B cell (primary cell): ENCODE results near the gene FTO. TPM values are rescaled to one million over a fixed set of nuclear protein-coding genes. Genes with fewer than 3 reads are reported as not detected.

ENCODE experiments used
- ATAC-seq: fragments of 200-7000 bp; cut with Tn5 transposase; one replicate; pipeline ENCODE4 v1.10.0; 2021; ENCODE audit warnings: low read depth, mild to moderate bottlenecking, moderate number of reproducible peaks, moderate library complexity
- CTCF ChIA-PET: fragments of 350-600 bp; sonication (Branson Sonifier 250); formaldehyde crosslinking; loops from one replicate; lab custom pipeline; 2021; ENCODE audit warnings: antibody characterized with exemption, inconsistent platforms; lab: Charles Lee
- POLR2A ChIA-PET: fragments of 350-600 bp; sonication (Branson Sonifier 250); formaldehyde crosslinking; loops from one replicate; lab custom pipeline; 2021; ENCODE audit warnings: antibody characterized with exemption; lab: Charles Lee
- DNase-seq: peaks from one replicate; pipeline ENCODE4 v3.0.0; 2013
- H2AFZ ChIP-seq: 2 replicates; pipeline ENCODE4 v1.6.1; 2012; ENCODE audit warnings: mild to moderate bottlenecking, low read depth, low read length; ENCODE audit not compliant: insufficient read depth, poor library complexity, severe bottlenecking
- H3K27ac ChIP-seq, 2 donors: 1 replicate in 1 of 2; 2 replicates in 1 of 2; pipeline ENCODE4 v1.5.1; 2012 to 2013; ENCODE audit warnings: low read length in 2 of 2, mild to moderate bottlenecking in 2 of 2, moderate library complexity in 1 of 2
- H3K27me3 ChIP-seq, 4 experiments: fragments of 200-600 bp in 1 of 4; sonication (generic) in 1 of 4; replicated peaks in 1 of 4; 1 replicate in 2 of 4; 2 replicates in 2 of 4; pipeline versions ENCODE4 v1.6.1 to v1.7.0; 2013 to 2016; ENCODE audit warnings: low read length in 3 of 4, mild to moderate bottlenecking in 2 of 4, mixed read lengths in 1 of 4, moderate library complexity in 1 of 4; ENCODE audit not compliant: insufficient read depth in 4 of 4, control insufficient read depth in 3 of 4; ENCODE audit errors: control extremely low read depth in 1 of 4
- H3K36me3 ChIP-seq, 2 experiments: replicated peaks in 1 of 2; 1 replicate in 1 of 2; 2 replicates in 1 of 2; pipeline versions ENCODE4 v1.6.1 to v1.7.1; 2013; ENCODE audit warnings: low read length in 1 of 2; ENCODE audit not compliant: insufficient read depth in 2 of 2, control insufficient read depth in 1 of 2; ENCODE audit errors: control extremely low read depth in 1 of 2, extremely low read depth in 1 of 2
- H3K4me1 ChIP-seq, 2 donors: fragments of 200-600 bp in 1 of 2; sonication (generic) in 1 of 2; 1 replicate in 1 of 2; 2 replicates in 1 of 2; pipeline versions ENCODE4 v1.5.1 to v1.6.1; 2013 to 2017; ENCODE audit warnings: low read length in 2 of 2; ENCODE audit not compliant: control insufficient read depth in 2 of 2, insufficient read depth in 2 of 2
- H3K4me2 ChIP-seq: replicated peaks from 2 replicates; pipeline ENCODE3; 2012; ENCODE audit warnings: mild to moderate bottlenecking, low read depth, low read length; ENCODE audit not compliant: poor library complexity, severe bottlenecking
- H3K4me3 ChIP-seq, 5 experiments: fragments of 200-600 bp in 1 of 5; sonication (generic) in 1 of 5; 1 replicate in 3 of 5; 2 replicates in 2 of 5; pipeline versions ENCODE4 v1.5.1 to v1.7.0; 2011 to 2016; ENCODE audit warnings: low read length in 4 of 5, mild to moderate bottlenecking in 4 of 5, low read depth in 2 of 5, control low read depth in 1 of 5, moderate library complexity in 1 of 5; ENCODE audit not compliant: insufficient read depth in 1 of 5; ENCODE audit errors: control extremely low read depth in 1 of 5, extremely low read depth in 1 of 5
- H3K79me2 ChIP-seq: fragments of 200-600 bp; sonication (generic); one replicate; pipeline ENCODE4 v1.6.0; 2016; ENCODE audit warnings: low read length; ENCODE audit not compliant: control insufficient read depth, insufficient read depth
- H3K9ac ChIP-seq: fragments of 200-600 bp; sonication (generic); 2 replicates; pipeline ENCODE4 v1.6.1; 2017; ENCODE audit warnings: mild to moderate bottlenecking, low read length, moderate library complexity
- H3K9me3 ChIP-seq, 3 donors: one replicate each; pipeline versions ENCODE4 v1.6.1 to v1.7.1; 2013; ENCODE audit warnings: low read length in 2 of 3; ENCODE audit not compliant: control insufficient read depth in 2 of 3, insufficient read depth in 1 of 3; ENCODE audit errors: control extremely low read depth in 1 of 3
- H4K20me1 ChIP-seq: 2 replicates; pipeline ENCODE4 v1.6.0; 2012; ENCODE audit warnings: mild to moderate bottlenecking, low read length; ENCODE audit not compliant: insufficient read depth, control insufficient read depth, poor library complexity, severe bottlenecking
- H3K27ac Mint-ChIP-seq: one replicate; pipeline ENCODE4 v1.8.0; 2021; ENCODE audit warnings: mixed read lengths
- H3K27me3 Mint-ChIP-seq: one replicate; pipeline ENCODE4 v1.8.0; 2021; ENCODE audit warnings: mixed read lengths
- H3K4me1 Mint-ChIP-seq: one replicate; pipeline ENCODE4 v1.8.0; 2021; ENCODE audit warnings: mixed read lengths
- H3K4me3 Mint-ChIP-seq: one replicate; pipeline ENCODE4 v1.8.0; 2021; ENCODE audit warnings: mixed read lengths
- H3K9me3 Mint-ChIP-seq: one replicate; pipeline ENCODE4 v1.8.0; 2022; ENCODE audit warnings: mixed read lengths; ENCODE audit not compliant: insufficient read depth
- EZH2 ChIP-seq: IDR thresholded peaks from 2 replicates; pipeline ENCODE4 v1.6.1; 2012; ENCODE audit warnings: borderline replicate concordance, low read depth, mild to moderate bottlenecking, moderate library complexity, low read length; ENCODE audit not compliant: insufficient read depth, poor library complexity, severe bottlenecking
- WGBS: methylation state at CpG from one replicate; pipeline ENCODE4 v1.1.5; 2013; ENCODE audit warnings: missing lambda C conversion rate; ENCODE audit not compliant: insufficient coverage; 5-methylcytosine and 5-hydroxymethylcytosine counted together
- intact Hi-C: fragments of 100-400 bp; cut with micrococcal nuclease; formaldehyde crosslinking; loops from one replicate; pipeline ENCODE4 v1.10.0; 2022
- polyA plus RNA-seq: library from polyadenylated mRNA; depleted of rRNA; stranded (reverse); fragments of >200 nt; gene quantifications from 2 replicates; pipeline ENCODE4 v1.2.3, GENCODE V29; 2012
- total RNA-seq, 2 donors: library from RNA; stranded (reverse); fragments of 120-200 nt in 1 of 2; gene quantifications; 1 replicate in 1 of 2; 2 replicates in 1 of 2; pipeline versions ENCODE4 v1.2.3 to v1.2.4, GENCODE V29; 2013 to 2022
- TF ChIP-seq, protein P1 (sequence below): fragments of 200-600 bp; IDR thresholded peaks from one replicate; pipeline ENCODE4 v1.8.0; 2022; ENCODE audit warnings: antibody characterized with exemption, mild to moderate bottlenecking

The FTO gene
- total and polyA plus RNA-seq, 2 donors (not counting 1 experiment from before 2014, with no cell fraction given), result 26.5 to 68.5 TPM

DNA sequence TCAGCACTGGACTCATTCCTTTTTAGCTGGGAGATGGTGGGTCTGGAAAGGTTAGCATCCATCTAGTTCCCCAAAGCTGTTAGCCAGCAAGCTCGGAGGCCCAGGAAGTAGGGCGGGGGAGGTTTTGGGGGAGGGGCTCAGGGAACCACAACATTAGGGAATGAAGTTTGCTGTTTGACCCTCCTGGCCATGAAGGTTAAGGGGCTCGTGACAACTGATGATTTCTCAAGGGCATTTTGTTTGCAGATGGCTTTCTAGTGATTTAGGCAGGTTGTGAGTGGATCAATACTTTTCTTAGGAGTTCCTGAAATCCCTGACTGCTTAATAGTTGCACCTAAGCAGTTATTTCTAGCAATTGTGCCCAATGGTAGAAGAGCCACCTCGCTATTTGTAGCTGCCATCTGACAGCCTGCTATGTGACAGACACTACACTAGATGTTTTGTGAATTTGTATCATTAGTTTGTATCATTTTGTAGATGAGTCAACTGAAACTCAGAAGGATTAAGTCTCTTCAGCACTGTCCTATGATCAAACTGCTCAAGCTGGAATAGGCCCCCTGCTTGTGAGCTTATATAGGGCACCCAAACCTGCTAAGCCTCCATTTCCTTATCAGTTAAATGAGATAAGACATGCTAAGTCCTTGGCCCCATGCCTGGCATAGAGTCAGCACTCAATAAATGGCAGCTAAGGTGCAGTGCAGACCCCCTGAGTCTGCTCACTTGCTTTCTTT, 436.3 kb downstream of the FTO start:
- no peak for ATAC-seq
- intact Hi-C loops, result no loop called here
- H4K20me1 ChIP-seq, result no peaks in the 10 kb centered on the region
- Mint-ChIP-seq H3K9me3 (no peaks in the 10 kb centered on the region), H3K27ac (no peak overlapping the region), H3K27me3 (peaks cover 10% of the 10 kb centered on the region), H3K4me1 (no peaks in the 10 kb centered on the region), H3K4me3 (no peak overlapping the region)
- H3K9me3 ChIP-seq, result peaks cover 0 to 2% (median 0%) of the 10 kb centered on the region in 3 donors
- no peak overlapping the region for H2AFZ ChIP-seq
- no peak overlapping the region for H3K27ac ChIP-seq
- no peak overlapping the region for H3K9ac ChIP-seq
- POLR2A ChIA-PET, result interaction anchor here (0.6 kb wide), 2 partner anchors 73 to 409 kb away, joined by 3 read pairs; no protein-coding TSS in a partner anchor
- CTCF ChIA-PET, result interaction anchor here (0.9 kb wide), 1 partner anchor 55 kb away, joined by 3 read pairs; no protein-coding TSS in a partner anchor
- no peak for DNase-seq
- no peaks in the 10 kb centered on the region for H3K4me1 ChIP-seq
- H3K4me2 ChIP-seq, result no peak overlapping the region
- H3K36me3 ChIP-seq, result no peaks in the 10 kb centered on the region
- H3K4me3 ChIP-seq, result no peak overlapping the region
- H3K79me2 ChIP-seq, result no peaks in the 10 kb centered on the region
- H3K27me3 ChIP-seq, result peaks cover 0 to 5% (median 0%) of the 10 kb centered on the region in 4 experiments
- TF ChIP-seq, protein P1, sequence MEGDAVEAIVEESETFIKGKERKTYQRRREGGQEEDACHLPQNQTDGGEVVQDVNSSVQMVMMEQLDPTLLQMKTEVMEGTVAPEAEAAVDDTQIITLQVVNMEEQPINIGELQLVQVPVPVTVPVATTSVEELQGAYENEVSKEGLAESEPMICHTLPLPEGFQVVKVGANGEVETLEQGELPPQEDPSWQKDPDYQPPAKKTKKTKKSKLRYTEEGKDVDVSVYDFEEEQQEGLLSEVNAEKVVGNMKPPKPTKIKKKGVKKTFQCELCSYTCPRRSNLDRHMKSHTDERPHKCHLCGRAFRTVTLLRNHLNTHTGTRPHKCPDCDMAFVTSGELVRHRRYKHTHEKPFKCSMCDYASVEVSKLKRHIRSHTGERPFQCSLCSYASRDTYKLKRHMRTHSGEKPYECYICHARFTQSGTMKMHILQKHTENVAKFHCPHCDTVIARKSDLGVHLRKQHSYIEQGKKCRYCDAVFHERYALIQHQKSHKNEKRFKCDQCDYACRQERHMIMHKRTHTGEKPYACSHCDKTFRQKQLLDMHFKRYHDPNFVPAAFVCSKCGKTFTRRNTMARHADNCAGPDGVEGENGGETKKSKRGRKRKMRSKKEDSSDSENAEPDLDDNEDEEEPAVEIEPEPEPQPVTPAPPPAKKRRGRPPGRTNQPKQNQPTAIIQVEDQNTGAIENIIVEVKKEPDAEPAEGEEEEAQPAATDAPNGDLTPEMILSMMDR, result no peak
- TF ChIP-seq EZH2, result no peak
- 86% methylated on average over 4 of the region's 4 CpGs for WGBS

DNA sequence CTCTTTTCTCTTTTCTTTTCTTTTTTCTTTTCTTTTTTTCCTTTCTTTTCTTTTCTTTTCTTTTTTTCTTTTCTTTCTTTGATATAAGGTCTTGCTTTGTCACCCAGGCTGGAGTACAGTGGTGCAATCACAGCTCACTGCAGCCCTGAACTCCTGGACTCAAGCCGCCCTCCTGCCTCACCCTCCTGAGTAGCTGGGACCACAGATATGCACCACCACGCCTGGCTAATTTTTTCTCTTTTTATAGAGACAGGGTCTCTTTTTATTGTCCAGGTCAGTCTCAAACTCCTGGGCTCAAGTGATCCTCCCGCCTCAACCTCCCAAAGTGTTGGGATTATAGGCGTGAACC, 436.8 kb downstream of the FTO start:
- H3K4me1 ChIP-seq, result no peaks in the 10 kb centered on the region
- H4K20me1 ChIP-seq, result no peaks in the 10 kb centered on the region
- no peak overlapping the region for H3K4me3 ChIP-seq
- H3K9me3 Mint-ChIP-seq, result no peaks in the 10 kb centered on the region
- no peak overlapping the region for H3K9ac ChIP-seq
- intact Hi-C loops, result no loop called here
- no peaks in the 10 kb centered on the region for H3K36me3 ChIP-seq
- no peak overlapping the region for H3K4me2 ChIP-seq
- TF ChIP-seq EZH2, result no peak
- TF ChIP-seq, protein P1, result no peak
- peaks cover 0 to 2% (median 0%) of the 10 kb centered on the region in 3 donors for H3K9me3 ChIP-seq
- peaks cover 10% of the 10 kb centered on the region for H3K27me3 Mint-ChIP-seq
- H3K27ac Mint-ChIP-seq, result no peak overlapping the region
- DNase-seq (no peak), ATAC-seq (no peak)
- POLR2A ChIA-PET, result no interaction called here
- H3K4me1 Mint-ChIP-seq, result no peaks in the 10 kb centered on the region
- no peak overlapping the region for H3K27ac ChIP-seq
- no peak overlapping the region for H2AFZ ChIP-seq
- 100% methylated on average over 2 of the region's 4 CpGs for WGBS
- no peak overlapping the region for H3K4me3 Mint-ChIP-seq
- no peaks in the 10 kb centered on the region for H3K79me2 ChIP-seq
- CTCF ChIA-PET, result no interaction called here
- H3K27me3 ChIP-seq, result peaks cover 0 to 5% (median 0%) of the 10 kb centered on the region in 4 experiments
